T-helper 22 cell (primary cell): Measurements from ENCODE around the gene TBX1.

Experiments
- DNase-seq: peaks from one replicate; pipeline ENCODE4 v3.0.0-alpha.2; 2020; ENCODE audit warnings: low read depth

TBX1 gene

DNA sequence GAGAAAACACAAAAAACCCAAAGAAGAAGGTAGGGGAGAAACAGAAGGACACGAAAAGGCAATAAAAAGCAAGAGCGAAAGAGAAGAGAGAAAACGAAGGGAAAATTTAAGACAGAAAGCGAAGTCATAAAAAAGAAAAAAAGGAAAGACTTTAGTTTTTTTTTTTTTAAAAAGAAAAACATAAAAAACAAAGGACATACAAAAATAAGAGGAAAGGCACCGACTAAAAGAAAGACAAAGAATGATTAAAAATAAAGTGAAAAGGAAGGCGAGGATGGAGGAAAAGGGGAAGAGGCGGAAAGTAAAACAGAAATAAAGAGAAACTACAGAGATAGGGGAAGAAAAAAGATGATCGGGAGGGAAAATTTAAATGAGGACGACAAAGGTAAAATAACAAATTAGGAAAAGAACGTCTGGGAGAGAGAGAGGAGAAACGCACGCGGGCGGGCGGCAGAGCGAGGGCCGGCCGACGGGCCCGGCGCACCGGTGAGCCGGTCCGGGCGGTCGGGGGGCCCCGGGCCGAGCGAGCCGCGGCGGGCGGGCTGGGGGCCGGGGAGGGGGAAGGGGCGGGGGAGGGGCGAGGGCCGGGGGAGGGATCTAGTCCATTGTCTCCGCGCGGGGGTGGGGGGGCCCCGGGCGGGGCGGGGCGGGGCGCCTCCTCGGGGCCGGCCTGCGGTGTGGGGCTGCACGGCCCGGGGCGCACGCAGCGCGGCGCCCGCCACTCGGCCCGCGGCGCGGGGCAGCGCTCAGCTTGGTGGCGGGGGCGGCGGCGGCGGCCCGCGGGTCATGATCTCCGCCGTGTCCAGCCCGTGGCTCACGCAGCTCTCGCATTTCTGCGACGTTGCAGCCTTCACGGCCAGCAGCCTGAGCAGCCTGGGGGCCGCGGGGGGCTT is at the start of gene TBX1:
TSS of gene TBX1 (plus strand) at position 721 of the 893 bp plus-strand sequence. CDS start at position 787, 66 bp downstream.
- DNase-seq: no peak

DNA sequence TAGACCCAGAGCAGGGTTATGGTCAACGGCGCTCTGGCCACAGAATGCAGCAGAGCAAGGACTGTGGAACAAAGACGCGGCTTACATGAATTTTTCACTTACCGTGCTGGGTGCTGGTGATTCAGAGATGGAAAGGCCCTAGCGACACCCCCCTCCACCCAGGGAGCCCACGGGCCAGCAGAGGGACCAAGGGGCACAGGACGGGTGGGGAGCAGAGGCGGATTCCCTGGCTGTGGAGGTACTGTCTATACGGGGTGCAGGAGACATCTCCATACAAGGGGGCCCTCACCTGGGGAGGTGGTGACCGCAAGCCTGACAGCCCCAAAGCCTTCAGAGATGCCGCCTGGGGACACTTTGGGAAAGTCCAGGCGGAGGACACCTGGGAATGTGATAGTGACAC is 47.3 kb upstream of the TBX1 start:
- no peak for DNase-seq

DNA sequence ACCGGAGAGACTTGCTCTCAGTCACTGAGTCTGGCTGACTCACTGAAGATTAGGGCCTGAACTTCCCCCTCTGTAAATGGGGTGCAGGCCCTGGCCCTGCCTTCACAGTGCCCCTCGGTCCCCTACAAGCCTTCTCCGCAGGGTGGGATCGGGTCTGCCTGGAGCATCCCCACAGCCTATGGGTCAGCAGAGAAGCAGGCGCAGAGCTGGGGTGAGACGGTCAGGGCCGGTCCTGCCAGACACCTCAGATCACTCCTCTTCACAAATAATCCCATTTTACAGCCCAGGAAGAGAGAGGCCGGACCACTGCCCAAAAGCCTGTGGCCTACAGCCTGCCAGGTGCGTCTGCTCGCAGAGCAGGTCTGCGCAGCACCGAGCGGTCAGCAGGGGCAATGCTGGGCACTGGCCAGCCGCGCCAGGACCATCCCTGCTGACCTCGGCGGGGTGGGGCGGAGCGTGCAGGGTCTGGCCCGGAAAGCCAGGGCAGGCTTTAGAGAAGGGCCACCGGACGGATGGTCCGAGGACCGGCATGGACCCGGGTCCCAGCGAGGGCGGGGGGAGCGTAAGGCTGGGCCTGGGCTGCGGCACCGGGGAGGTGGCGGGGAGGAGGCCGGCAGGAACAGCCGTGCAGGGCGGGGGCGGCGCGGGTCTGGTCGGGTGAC is 46.8 kb upstream of the TBX1 start:
- no peak for DNase-seq

DNA sequence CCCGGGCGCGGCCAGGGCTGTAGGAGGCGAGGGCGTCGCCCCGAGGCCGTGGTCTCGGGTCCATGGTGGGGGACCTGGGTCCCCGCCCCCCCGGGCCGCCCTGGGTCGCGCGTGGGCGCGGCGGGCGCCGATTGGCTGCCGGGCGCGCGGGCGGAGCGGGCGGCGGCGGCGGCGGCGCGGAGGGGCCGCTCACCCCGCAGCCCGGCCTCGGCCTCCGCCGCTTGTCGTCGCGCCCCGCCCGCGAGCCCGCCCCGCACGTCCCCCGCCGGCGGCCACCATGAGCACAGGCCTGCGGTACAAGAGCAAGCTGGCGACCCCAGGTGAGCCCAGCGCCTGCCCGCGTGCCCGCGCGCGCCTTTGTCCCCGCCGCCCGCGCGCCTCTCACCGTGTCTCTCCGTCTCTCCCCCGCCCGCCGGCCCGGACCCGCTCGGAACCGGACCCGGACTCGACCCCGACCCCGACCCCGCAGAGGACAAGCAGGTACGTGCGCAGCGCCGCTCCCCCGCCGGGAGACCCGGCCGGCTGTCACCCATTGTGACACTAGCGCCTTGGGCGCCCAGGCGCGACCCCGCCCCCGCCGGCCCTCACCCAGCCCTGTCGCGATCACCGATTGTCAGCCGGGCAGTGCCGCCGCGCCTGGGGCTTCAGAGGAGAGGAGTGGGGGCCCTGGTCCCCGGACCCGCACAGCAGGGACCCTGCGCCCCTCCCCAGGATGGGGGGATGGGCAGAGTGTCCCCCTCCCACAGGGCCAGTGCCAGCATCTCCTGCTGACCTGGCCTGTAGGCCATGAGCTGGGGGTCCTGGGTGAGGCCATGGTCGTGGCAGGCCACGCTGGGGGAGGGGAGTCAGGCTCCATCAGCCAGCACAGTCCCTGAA is 46.0 kb upstream of the TBX1 start, which contains the start of gene SEPTIN5:
TSS of gene SEPTIN5 (plus strand) at position 192 of the 876 bp plus-strand sequence. CDS start at position 278, 86 bp downstream.
- DNase-seq: no peak

DNA sequence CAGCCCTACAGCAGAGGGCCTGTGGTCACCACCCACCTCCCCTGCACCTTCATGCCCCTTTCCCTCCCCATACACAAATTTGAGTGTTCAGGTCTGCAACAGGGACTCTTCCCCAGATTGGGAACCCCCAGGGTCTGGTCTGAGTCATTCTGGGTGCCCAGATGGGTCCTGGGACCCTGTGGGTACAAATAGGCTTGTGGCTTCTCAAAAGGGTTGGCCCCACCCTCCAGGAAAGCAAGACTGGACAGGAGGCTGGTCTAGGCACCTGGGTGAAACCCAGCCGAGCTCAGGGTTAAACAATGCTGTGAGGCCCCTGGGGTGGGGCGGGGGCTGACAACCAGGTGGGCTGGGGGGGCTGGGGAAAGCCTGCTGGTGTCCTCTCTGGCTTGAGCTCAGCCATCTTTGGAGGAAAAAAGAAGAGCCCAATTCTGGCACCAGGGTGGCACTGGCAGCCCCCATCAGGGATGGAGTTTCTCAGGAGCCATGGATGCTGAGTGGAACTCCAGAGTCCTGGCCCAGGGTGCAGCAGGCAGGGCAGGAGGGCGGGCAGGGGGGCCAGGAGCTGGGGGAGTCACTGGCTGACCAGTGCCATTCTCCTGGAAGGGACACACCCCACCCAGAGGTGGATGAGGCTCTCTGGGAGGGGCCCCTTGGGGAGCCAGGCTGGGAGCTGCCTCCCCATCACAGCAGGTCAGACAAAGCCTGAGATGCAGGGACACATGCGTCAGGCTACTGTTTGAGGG is 45.2 kb upstream of the TBX1 start:
- no peak for DNase-seq

DNA sequence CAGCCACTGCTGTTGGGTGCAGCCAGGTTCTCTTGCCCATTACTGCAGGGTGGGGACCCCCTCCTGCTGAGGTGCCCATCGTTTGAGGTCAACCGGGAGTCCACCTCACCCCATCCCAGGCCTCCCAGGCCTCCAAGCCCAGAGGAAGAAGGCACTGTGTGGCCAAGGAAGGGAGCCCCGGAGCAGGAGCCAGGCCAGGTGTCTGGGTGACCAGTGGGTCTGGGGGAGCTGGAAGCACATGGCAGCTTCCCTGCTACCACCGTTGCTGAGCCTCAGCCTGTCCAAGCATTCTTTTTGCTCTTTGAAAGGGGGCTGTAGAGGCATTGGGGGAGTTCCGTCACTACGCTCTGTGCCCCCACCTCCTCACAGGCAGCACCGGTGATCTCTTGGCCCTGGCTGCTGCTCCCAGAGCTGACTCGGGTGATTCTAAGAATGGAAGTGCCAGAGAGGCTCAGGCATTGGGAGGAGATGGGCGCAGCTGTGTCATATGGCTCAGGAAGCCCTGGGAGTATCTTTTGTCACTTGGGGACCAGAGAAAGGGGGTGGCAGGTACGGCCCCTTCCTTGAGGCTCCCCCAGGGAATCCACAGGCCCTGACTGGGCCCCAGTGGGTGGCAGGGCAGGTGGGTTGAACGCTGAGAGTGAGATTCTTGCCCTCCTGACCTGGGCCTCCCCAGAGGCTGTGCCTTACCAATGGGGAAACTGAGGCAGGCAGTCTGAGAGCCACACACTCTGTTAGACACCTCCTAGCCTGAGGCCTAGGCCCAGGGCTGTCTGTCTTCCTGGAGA is 44.3 kb upstream of the TBX1 start:
- DNase-seq: no peak

DNA sequence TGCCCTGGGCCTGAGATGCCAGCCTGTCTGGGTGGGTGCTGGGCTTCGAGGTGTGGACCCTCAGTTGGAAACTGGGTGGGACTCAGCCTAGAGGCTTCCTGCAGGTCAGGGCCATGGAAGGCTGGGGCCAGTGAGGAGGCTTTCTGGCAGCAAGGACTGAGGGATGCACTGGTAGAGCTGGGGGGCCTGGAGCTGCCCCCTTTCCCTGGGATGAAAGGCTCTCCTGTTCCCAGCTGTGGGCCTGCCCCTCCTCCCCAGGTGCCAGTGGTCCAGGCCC is 43.8 kb upstream of the TBX1 start:
- DNase-seq: no peak

DNA sequence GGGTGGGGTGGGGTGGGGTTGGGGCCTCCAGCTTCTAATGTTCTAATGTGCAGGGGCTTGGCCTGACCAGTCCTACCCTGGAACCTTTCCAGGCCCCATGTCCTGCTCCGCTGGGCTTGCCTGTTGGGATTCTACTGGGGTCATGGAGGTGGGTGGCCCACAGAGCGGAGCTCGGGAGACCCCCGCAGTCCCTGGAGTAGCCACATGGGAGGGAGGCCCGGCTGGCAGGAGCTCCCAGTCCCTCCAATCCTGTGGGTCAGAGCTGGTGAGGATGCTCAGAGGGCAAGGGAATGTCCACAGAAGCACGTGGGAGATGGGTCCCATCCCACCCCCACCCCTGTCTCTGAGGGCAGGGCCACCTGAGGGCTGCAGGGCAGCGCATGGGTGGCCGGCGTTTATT is 43.4 kb upstream of the TBX1 start:
- DNase-seq: no peak

DNA sequence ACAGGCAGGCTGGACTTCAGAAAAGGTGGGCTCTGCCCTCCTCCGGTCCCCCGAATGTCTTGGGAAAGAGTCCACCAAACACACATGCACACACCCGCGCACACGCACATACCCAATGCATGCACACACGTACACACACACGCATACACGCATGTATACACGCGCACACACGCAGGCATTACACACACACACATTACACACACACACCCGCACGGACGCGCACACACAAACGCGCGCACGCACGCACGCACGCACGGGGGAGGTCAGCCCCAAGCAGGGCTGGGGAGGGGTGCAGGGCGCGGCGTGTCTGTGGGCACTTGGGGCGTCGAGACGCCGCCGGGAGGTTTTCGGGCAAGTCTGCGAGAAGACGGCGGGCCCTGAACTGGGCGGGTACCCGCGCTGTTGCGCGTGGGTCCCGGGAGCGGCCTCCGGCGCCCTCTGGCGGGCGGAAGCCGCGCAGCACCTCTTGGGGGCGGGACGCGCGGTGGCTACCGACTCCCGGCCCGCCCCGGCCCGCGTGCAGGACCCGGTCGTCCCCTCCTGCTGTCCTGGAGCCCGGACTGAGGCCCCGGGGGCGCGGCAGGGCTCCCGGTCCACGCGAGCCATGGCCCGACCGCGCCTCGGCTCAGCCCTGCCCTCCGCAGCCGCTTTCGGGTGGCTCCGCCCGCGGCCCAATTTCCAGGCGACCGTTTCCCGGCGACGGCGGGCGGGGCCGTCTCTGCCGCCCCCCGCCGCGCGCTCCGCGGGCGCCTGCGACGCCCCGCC is 42.7 kb upstream of the TBX1 start:
- peak; percentile 51 for DNase-seq

DNA sequence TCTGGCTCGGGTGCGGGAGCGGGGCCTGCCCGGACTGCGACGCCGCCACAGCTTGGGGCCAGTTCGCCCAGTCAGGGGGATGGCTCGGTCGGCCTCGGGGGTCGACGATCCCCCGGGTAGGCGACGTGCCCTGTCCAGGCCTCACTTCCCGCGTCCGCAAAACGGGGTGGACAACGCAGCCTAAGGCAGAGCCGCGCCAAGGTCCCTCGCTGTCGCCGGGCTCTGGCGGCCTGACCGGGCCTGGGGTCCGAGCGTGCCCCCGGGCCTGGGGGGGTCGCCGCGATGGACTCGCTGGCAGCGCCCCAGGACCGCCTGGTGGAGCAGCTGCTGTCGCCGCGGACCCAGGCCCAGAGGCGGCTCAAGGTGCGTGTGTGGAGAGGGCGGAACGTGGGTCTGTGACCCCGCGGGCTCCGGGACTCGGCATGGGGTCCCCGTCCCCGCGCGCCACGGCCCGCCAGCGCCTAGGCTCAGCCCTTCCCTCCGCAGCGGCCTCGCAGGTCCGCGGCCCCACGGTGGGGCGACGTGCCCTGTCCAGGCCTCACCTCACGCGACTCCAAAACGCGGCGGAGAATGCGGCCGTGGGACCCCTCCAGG is 42.0 kb upstream of the TBX1 start:
- no peak for DNase-seq

DNA sequence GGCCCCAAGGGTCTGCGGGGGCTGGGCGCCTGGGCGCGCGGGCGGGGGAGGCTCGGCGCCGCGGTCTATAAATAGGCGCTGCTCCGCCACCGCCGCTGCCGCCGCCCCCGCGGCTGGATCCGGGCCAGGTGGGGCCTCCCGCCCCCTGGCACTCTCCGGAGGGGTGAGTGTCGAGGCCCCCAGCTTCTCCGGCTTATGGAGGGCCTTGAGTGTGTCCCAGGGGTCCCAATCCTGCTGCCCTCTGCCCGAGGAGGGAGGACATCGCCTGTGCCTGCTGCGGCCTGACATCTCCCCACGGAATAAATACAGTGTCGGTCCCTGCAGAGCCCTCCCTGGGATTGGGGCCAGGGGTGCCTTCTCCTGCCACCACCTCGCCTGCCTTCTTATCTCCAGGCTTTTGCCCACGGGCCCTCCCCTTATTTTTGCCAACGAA is 41.5 kb upstream of the TBX1 start:
- DNase-seq: no peak

DNA sequence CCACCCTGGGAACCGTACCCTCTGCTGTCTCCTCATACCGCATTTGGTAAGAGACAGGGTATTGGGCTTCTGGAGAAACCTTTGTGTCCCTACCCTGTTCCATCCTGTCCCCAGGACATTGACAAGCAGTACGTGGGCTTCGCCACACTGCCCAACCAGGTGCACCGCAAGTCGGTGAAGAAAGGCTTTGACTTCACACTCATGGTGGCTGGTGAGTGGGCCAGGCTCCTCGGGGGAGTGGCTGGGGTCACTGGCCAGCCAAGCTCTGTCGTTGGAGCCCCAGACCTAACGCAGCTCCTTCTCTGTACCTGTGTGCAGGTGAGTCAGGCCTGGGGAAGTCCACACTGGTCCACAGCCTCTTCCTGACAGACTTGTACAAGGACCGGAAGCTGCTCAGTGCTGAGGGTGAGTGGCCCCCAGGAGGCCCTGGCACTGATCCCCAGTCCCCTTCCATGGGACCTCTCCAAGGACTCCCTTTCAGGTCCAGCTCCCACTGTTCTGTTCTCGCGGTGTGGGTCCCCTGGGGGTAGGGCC is 41.0 kb upstream of the TBX1 start:
- DNase-seq: no peak

DNA sequence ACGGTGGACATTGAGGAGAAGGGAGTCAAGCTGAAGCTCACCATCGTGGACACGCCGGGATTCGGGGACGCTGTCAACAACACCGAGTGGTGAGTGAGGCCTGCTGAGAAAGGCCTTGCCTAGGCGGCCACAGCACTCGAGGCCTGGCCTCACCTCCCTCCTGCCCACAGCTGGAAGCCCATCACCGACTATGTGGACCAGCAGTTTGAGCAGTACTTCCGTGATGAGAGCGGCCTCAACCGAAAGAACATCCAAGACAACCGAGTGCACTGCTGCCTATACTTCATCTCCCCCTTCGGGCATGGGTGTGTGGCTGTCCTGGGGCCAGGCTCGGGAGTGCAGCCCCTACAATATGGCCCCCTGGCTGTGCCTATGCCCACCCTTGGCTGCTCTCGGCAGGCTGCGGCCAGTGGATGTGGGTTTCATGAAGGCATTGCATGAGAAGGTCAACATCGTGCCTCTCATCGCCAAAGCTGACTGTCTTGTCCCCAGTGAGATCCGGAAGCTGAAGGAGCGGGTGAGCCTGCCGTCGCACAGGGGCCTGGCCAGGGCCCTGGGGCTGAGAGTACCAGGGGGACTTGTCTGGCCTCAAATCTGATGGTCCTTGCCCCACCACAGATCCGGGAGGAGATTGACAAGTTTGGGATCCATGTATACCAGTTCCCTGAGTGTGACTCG is 40.3 kb upstream of the TBX1 start:
- no peak for DNase-seq

DNA sequence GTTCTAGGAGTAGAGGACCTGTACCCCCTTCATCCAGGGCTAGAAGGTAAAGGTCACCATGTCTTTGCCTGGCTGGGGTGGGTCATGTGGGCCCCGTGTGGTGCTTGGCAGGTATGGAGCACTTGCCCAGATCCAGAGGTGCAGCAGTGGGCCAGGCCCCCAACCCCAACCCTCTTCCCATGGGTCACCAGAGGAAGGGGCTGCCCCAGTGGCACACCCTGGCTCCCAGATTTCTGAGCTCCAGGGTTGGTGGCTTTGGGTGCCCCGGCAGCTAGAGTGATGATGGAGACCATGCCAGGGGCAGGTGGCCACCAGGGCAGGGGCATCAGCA is 39.6 kb upstream of the TBX1 start:
- no peak for DNase-seq

DNA sequence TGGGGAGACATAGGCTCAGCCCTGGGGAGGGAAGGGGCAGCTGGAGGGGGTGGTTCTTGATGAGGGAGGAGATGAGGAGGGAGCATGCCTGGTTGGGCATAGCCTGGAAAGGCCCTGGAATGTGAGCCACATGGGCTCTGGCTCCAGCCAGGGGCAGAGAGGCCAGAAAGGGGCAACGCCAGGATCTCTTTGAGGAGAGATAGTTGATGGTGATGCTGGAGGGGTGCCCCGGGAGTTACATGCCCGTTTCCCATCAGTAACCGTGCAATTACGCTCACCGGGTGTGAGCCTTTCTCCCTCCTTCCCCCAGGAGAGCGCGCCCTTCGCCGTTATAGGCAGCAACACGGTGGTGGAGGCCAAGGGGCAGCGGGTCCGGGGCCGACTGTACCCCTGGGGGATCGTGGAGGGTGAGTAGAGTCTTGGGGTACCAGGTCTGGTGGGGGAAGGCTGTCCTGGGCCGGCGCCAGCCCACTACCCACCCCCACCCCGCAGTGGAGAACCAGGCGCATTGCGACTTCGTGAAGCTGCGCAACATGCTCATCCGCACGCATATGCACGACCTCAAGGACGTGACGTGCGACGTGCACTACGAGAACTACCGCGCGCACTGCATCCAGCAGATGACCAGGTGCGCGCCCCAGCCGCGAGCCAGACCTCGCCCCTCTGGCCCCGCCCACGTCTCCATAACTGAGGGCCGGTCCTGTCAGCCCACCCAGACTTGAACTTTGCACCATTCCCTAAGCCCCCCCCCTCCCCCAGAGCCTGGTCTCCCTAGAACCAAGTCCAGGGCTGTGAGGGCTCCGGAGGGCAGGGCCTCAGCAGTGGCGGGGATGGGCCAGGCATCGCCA is 39.0 kb upstream of the TBX1 start:
- no peak for DNase-seq

DNA sequence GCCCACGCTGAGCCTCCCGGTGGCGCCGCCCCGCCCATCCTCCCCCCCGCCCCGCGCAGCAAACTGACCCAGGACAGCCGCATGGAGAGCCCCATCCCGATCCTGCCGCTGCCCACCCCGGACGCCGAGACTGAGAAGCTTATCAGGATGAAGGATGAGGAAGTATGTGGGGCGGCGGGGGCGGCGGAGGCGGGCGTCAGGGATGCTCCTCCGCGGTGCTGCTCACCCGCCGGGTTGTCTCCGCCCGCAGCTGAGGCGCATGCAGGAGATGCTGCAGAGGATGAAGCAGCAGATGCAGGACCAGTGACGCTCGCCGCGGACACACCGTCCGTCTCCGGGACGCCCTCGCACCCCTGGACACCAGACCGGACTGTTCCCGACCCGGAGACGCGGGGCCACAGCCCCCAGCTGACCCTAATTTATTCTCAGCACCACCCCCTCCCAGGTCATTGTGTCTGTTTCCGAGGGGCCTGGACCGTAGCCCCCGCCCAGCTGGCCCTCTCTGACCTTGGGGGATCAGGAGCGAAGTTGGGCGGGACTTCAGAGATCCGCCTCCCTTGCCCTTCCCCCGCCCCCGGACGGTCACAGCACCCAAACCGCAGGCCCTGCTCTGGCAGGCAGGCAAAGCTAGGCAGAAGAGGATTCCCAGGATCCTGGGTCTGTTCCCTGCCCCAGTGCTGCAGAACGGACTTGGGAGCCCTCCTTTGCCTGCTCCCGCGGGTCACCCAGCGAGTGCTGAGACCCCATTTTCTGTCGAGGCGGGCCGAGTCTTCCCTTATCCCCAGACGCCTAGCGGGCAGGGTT is 38.2 kb upstream of the TBX1 start:
- no peak for DNase-seq

DNA sequence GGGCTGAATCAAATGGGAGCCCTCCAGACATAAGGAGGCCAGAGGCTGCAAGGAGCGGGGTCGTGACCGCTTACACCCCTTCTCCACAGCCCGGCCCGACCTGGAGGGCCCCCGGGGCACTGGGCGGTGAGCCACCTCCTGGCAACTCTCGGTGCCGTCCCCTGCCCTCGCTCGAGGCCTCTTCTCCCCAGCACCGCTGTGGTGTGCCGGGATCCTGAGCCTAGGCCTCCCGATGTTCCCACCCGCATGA is 37.7 kb upstream of the TBX1 start:
- no peak for DNase-seq
